H9 (cell line): Measurements from ENCODE around the gene INTS13. TPM values are rescaled to one million over a fixed set of nuclear protein-coding genes. Genes with fewer than 3 reads are reported as not detected.

Experiments used
- DNase-seq: peaks from one replicate; pipeline ENCODE4 v3.0.0-alpha.2; 2017
- H2AFZ ChIP-seq: one replicate; pipeline ENCODE4 v1.6.1; 2013; ENCODE audit warnings: mild to moderate bottlenecking, low read length, control low read depth, moderate library complexity
- H2AK5ac ChIP-seq: 2 replicates; pipeline ENCODE4 v1.6.1; 2013; ENCODE audit warnings: low read length, control low read depth, mixed read lengths; ENCODE audit not compliant: insufficient read length
- H2BK120ac ChIP-seq: one replicate; pipeline ENCODE4 v1.6.1; 2013; ENCODE audit warnings: low read depth, mild to moderate bottlenecking, low read length, control low read depth, inconsistent platforms; ENCODE audit not compliant: poor library complexity, severe bottlenecking
- H2BK12ac ChIP-seq: 2 replicates; pipeline ENCODE4 v1.6.1; 2013; ENCODE audit warnings: low read length, control low read depth, mixed read lengths, low read depth; ENCODE audit not compliant: insufficient read length
- H2BK15ac ChIP-seq: 2 replicates; pipeline ENCODE4 v1.6.1; 2013; ENCODE audit warnings: low read depth, low read length, control low read depth
- H2BK20ac ChIP-seq: one replicate; pipeline ENCODE4 v1.6.1; 2013; ENCODE audit warnings: low read depth, mild to moderate bottlenecking, low read length, control low read depth, inconsistent platforms; ENCODE audit not compliant: poor library complexity, severe bottlenecking
- H2BK5ac ChIP-seq: 2 replicates; pipeline ENCODE4 v1.6.1; 2013; ENCODE audit warnings: low read length, control low read depth, mixed read lengths; ENCODE audit not compliant: insufficient read length
- H3K14ac ChIP-seq: 2 replicates; pipeline ENCODE4 v1.6.1; 2013; ENCODE audit warnings: low read length, control low read depth; ENCODE audit not compliant: insufficient read depth
- H3K18ac ChIP-seq: 2 replicates; pipeline ENCODE4 v1.6.1; 2013; ENCODE audit warnings: low read depth, mild to moderate bottlenecking, mixed read lengths, low read length, control low read depth; ENCODE audit not compliant: insufficient read length
- H3K23ac ChIP-seq: 2 replicates; pipeline ENCODE4 v1.6.1; 2013; ENCODE audit warnings: low read length, control low read depth, mixed read lengths, low read depth; ENCODE audit not compliant: insufficient read length
- H3K23me2 ChIP-seq: 2 replicates; pipeline ENCODE4 v1.6.1; 2013; ENCODE audit warnings: low read depth, mild to moderate bottlenecking, mixed read lengths, low read length, control low read depth; ENCODE audit not compliant: insufficient read length, poor library complexity, severe bottlenecking
- H3K27ac ChIP-seq: 2 replicates; pipeline ENCODE4 v1.5.1; 2013; ENCODE audit warnings: low read length, control low read depth, mixed read lengths, low read depth; ENCODE audit not compliant: insufficient read length
- H3K27me3 ChIP-seq: 2 replicates; pipeline ENCODE4 v1.6.1; 2013; ENCODE audit warnings: low read length, control low read depth, inconsistent platforms; ENCODE audit not compliant: insufficient read depth
- H3K4ac ChIP-seq: 2 replicates; pipeline ENCODE4 v1.6.1; 2013; ENCODE audit warnings: low read depth, mild to moderate bottlenecking, control low read depth, inconsistent platforms, low read length, moderate library complexity
- H3K4me1 ChIP-seq: 2 replicates; pipeline ENCODE4 v1.6.1; 2013; ENCODE audit warnings: low read length, control low read depth, inconsistent platforms; ENCODE audit not compliant: insufficient read depth
- H3K4me2 ChIP-seq: 2 replicates; pipeline ENCODE4 v1.6.1; 2013; ENCODE audit warnings: low read length, control low read depth, mixed read lengths; ENCODE audit not compliant: insufficient read length, insufficient read depth
- H3K56ac ChIP-seq: 2 replicates; pipeline ENCODE4 v1.6.1; 2013; ENCODE audit warnings: low read depth, mild to moderate bottlenecking, mixed read lengths, low read length, control low read depth; ENCODE audit not compliant: insufficient read length
- H3K79me1 ChIP-seq: 2 replicates; pipeline ENCODE4 v1.6.1; 2013; ENCODE audit warnings: low read depth, mild to moderate bottlenecking, moderate library complexity, low read length, control low read depth, inconsistent platforms; ENCODE audit not compliant: insufficient read depth, poor library complexity, severe bottlenecking
- H3K79me2 ChIP-seq: 2 replicates; pipeline ENCODE4 v1.6.1; 2013; ENCODE audit warnings: low read length, control low read depth, inconsistent platforms; ENCODE audit not compliant: insufficient read depth
- H3K9ac ChIP-seq: 2 replicates; pipeline ENCODE4 v1.6.1; 2013; ENCODE audit warnings: low read length, control low read depth, mixed read lengths; ENCODE audit not compliant: insufficient read length; ENCODE audit errors: extremely low read depth
- H3K9me3 ChIP-seq: one replicate; pipeline ENCODE4 v1.6.1; 2013; ENCODE audit warnings: low read depth, low read length, inconsistent platforms; ENCODE audit not compliant: control insufficient read depth
- H3T11ph ChIP-seq: one replicate; pipeline ENCODE4 v1.6.1; 2013; ENCODE audit warnings: mild to moderate bottlenecking, low read length, control low read depth, inconsistent platforms
- H4K20me1 ChIP-seq: one replicate; pipeline ENCODE4 v1.6.1; 2013; ENCODE audit not compliant: control insufficient read depth, insufficient read length, insufficient read depth
- H4K5ac ChIP-seq: 2 replicates; pipeline ENCODE4 v1.6.1; 2013; ENCODE audit warnings: low read depth, mild to moderate bottlenecking, mixed read lengths, low read length, control low read depth; ENCODE audit not compliant: insufficient read length
- H4K8ac ChIP-seq: replicated peaks from 2 replicates; pipeline ENCODE4 v1.6.1; 2013; ENCODE audit warnings: low read length, control low read depth, mixed read lengths, low read depth; ENCODE audit not compliant: insufficient read length
- H4K91ac ChIP-seq: 2 replicates; pipeline ENCODE4 v1.6.1; 2013; ENCODE audit warnings: low read depth, mild to moderate bottlenecking, moderate library complexity, mixed read lengths, low read length, control low read depth; ENCODE audit not compliant: insufficient read length
- H3K27ac Mint-ChIP-seq, 3 experiments: 2 replicates in 2 of 3; 3 replicates in 1 of 3; pipeline ENCODE4 v1.8.0; 2020 to 2021; ENCODE audit warnings: mixed read lengths in 3 of 3, mild to moderate bottlenecking in 1 of 3, moderate library complexity in 1 of 3
- H3K27me3 Mint-ChIP-seq: 2 replicates; pipeline ENCODE4 v1.8.0; 2021; ENCODE audit warnings: low read depth, mild to moderate bottlenecking, moderate library complexity, mixed read lengths
- H3K36me3 Mint-ChIP-seq, 3 experiments: 2 replicates in 2 of 3; 3 replicates in 1 of 3; pipeline ENCODE4 v1.8.0; 2020 to 2021; ENCODE audit warnings: low read depth in 3 of 3, mixed read lengths in 3 of 3; ENCODE audit not compliant: insufficient read depth in 1 of 3
- H3K4me1 Mint-ChIP-seq, 2 experiments: 2 replicates each; pipeline ENCODE4 v1.8.0; 2020; ENCODE audit warnings: mixed read lengths in 2 of 2
- H3K4me3 Mint-ChIP-seq, 2 experiments: 2 replicates in 1 of 2; 3 replicates in 1 of 2; pipeline ENCODE4 v1.8.0; 2020 to 2021; ENCODE audit warnings: mild to moderate bottlenecking in 2 of 2, mixed read lengths in 2 of 2, moderate library complexity in 1 of 2
- H3K9me3 Mint-ChIP-seq, 2 experiments: 2 replicates in 1 of 2; 3 replicates in 1 of 2; pipeline ENCODE4 v1.8.0; 2020; ENCODE audit warnings: mild to moderate bottlenecking in 2 of 2, mixed read lengths in 2 of 2, moderate library complexity in 1 of 2
- CTCF ChIP-seq: fragments of 200-600 bp; sonication (generic); conservative IDR thresholded peaks from 3 replicates; pipeline ENCODE4 v1.8.0; 2021; ENCODE audit warnings: antibody characterized with exemption, mild to moderate bottlenecking
- WGBS: extraction: QIAGEN DNeasy Blood & Tissue Kit; methylation state at CpG from one replicate; pipeline ENCODE4 v1.1.7; 2013; ENCODE audit warnings: missing lambda C conversion rate, low lambda C conversion rate, mixed read lengths; ENCODE audit not compliant: insufficient read length; ENCODE audit errors: extremely low coverage; 5-methylcytosine and 5-hydroxymethylcytosine counted together
- total RNA-seq: library from RNA; stranded (reverse); gene quantifications from 2 replicates; pipeline ENCODE4 v1.2.1, GENCODE V29; 2021

Gene INTS13
- total RNA-seq, 1 experiment from 2014 or later = 39.1 TPM

DNA sequence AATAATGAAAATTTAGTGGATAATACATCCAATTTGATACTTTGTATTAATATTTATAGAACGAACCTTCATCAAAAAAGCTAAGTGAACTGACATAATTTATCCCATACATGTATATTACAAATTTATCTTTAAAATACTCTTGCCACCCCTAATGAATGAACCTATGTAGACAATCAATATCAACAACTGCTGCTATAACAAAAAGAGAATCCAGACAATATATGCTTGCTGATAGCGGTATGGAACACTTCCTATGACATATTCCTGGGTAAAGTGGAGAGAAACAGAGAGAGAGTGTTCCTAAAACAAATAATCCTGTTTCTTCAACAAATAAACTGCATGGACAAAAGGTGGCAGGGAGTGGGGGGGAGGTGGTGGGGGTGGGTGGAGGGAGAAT is 45.1 kb upstream of the INTS13 start:
- Mint-ChIP-seq H3K36me3 (peaks cover 11 to 52% (median 34%) of the 10 kb centered on the region in 3 experiments), H3K9me3 (no peaks in the 10 kb centered on the region), H3K4me3 (no peak overlapping the region), H3K27me3 (no peaks in the 10 kb centered on the region), H3K27ac (no peak overlapping the region), H3K4me1 (no peaks in the 10 kb centered on the region)
- no peak overlapping the region for H2AK5ac ChIP-seq
- H3K27ac ChIP-seq = no peak overlapping the region
- no peak overlapping the region for H3K56ac ChIP-seq
- no peak overlapping the region for H4K5ac ChIP-seq
- no peak overlapping the region for H3K4me2 ChIP-seq
- H3K4ac ChIP-seq = no peak overlapping the region
- H3K23ac ChIP-seq = no peak overlapping the region
- H3K18ac ChIP-seq = no peak overlapping the region
- no peaks in the 10 kb centered on the region for H3K79me2 ChIP-seq
- no peak overlapping the region for H2AFZ ChIP-seq
- H3K27me3 ChIP-seq = no peaks in the 10 kb centered on the region
- no peaks in the 10 kb centered on the region for H3K4me1 ChIP-seq
- H4K8ac ChIP-seq = no peak overlapping the region
- H2BK20ac ChIP-seq = no peak overlapping the region
- H4K91ac ChIP-seq = no peak overlapping the region
- no peaks in the 10 kb centered on the region for H3K23me2 ChIP-seq
- no peak overlapping the region for H3K9ac ChIP-seq
- H3T11ph ChIP-seq = no peak overlapping the region
- WGBS = no CpG with 5 or more reads among the region's 2 CpGs
- H2BK12ac ChIP-seq = no peak overlapping the region
- DNase-seq = no peak
- no peak overlapping the region for H2BK120ac ChIP-seq
- TF ChIP-seq CTCF = no peak
- H4K20me1 ChIP-seq = no peaks in the 10 kb centered on the region
- H3K9me3 ChIP-seq = no peaks in the 10 kb centered on the region
- no peak overlapping the region for H2BK5ac ChIP-seq
- no peak overlapping the region for H2BK15ac ChIP-seq
- H3K14ac ChIP-seq = no peak overlapping the region
- peaks cover 4% of the 10 kb centered on the region for H3K79me1 ChIP-seq
